Panc1 (cell line): ENCODE measurements around the gene RNASE7. TPM values are rescaled to one million over a fixed set of nuclear protein-coding genes. Genes with fewer than 3 reads are reported as not detected.

Source experiments
- ATAC-seq: fragments of 200-7000 bp; cut with Tn5 transposase; 2 replicates; pipeline ENCODE4 v1.9.1; 2020; ENCODE audit warnings: mild to moderate bottlenecking, moderate library complexity
- BruUV-seq: library from RNA; stranded (reverse); fragments of 400-500 nt; replicated peaks from 2 replicates; lab custom pipeline; 2021; lab: Mats Ljungman, UMichigan
- CTCF ChIA-PET: fragments of 300-600 bp; sonication (Branson Sonifier 250); formaldehyde crosslinking; loops from one replicate; lab custom pipeline; 2022; ENCODE audit warnings: antibody characterized with exemption; lab: Charles Lee
- POLR2A ChIA-PET: fragments of 300-600 bp; sonication (Branson Sonifier 250); formaldehyde crosslinking; loops from one replicate; lab custom pipeline; 2022; ENCODE audit warnings: antibody characterized with exemption; lab: Charles Lee
- DNase-seq: peaks from one replicate; pipeline ENCODE4 v3.0.0-alpha.2; 2010; ENCODE audit warnings: low read depth, low spot score
- H3K27ac ChIP-seq: 2 replicates; pipeline ENCODE4 v1.5.1; 2011; ENCODE audit warnings: mild to moderate bottlenecking, low read length, inconsistent platforms
- H3K27me3 ChIP-seq: fragments of 200-500 bp; sonication (Bioruptor generic); 2 replicates; pipeline ENCODE4 v1.6.0; 2014; ENCODE audit warnings: low read length, inconsistent platforms; ENCODE audit not compliant: control insufficient read depth, insufficient read depth
- H3K36me3 ChIP-seq: fragments of 200-500 bp; sonication (Bioruptor generic); 2 replicates; pipeline ENCODE4 v1.5.1; 2014; ENCODE audit warnings: inconsistent platforms, mild to moderate bottlenecking, low read length, moderate library complexity; ENCODE audit not compliant: control insufficient read depth, insufficient read depth
- H3K4me1 ChIP-seq: 2 replicates; pipeline ENCODE4 v1.5.1; 2011; ENCODE audit warnings: inconsistent platforms, mild to moderate bottlenecking, low read length, moderate library complexity; ENCODE audit not compliant: control insufficient read depth, insufficient read depth
- H3K4me3 ChIP-seq, 2 experiments: 2 replicates each; pipeline ENCODE4 v1.5.1; 2011 to 2012; ENCODE audit warnings: low read depth in 2 of 2, low read length in 2 of 2, mild to moderate bottlenecking in 2 of 2, inconsistent platforms in 1 of 2, moderate library complexity in 1 of 2
- H3K9me3 ChIP-seq: fragments of 200-500 bp; sonication (Bioruptor generic); 2 replicates; pipeline ENCODE4 v1.5.1; 2014; ENCODE audit warnings: low read depth, mild to moderate bottlenecking, inconsistent platforms, low read length, moderate library complexity; ENCODE audit not compliant: control insufficient read depth, insufficient read depth
- CTCF ChIP-seq: fragments of 450-650 bp; IDR thresholded peaks from 2 replicates; pipeline ENCODE4 v1.5.1; 2017; ENCODE audit warnings: mild to moderate bottlenecking
- POLR2AphosphoS5 ChIP-seq: IDR thresholded peaks from 2 replicates; pipeline ENCODE4 v1.6.1; 2012; ENCODE audit warnings: mild to moderate bottlenecking, low read depth, low read length, moderate library complexity
- REST ChIP-seq, 2 experiments: IDR thresholded peaks; 2 replicates each; pipeline ENCODE4 v1.6.1; 2011 to 2012; ENCODE audit warnings: low read depth in 2 of 2, control low read depth in 1 of 2, low read length in 1 of 2, mild to moderate bottlenecking in 1 of 2, moderate library complexity in 1 of 2; ENCODE audit not compliant: insufficient read depth in 1 of 2
- in situ Hi-C: cut with HindIII; loops from 2 replicates; pipeline ENCODE4 v1.10.0; 2016; ENCODE audit warnings: low sequenced_read_pairs, low pct_unique_long_range_greater_than_20kb
- intact Hi-C: fragments of 100-400 bp; cut with micrococcal nuclease; formaldehyde crosslinking; loops from one replicate; pipeline ENCODE4 v1.10.0; 2022; ENCODE audit not compliant: unreplicated experiment
- total RNA-seq: library from RNA; stranded (reverse); gene quantifications from one replicate; pipeline ENCODE4 v1.2.1, GENCODE V29; 2021; ENCODE audit not compliant: unreplicated experiment

RNASE7 gene
- total RNA-seq, 1 experiment from 2014 or later = not detected

- TF ChIP-seq CTCF (no peak), REST (IDR thresholded peaks at IDR 0.05; ENCODE audit: insufficient read depth in 1 of 2, low read depth in 2 of 2, low read length in 1 of 2) (no peak)
- Histone ChIP-seq H3K4me3 (no peak overlapping the region), H3K36me3 (no peaks in the 10 kb centered on the region), H3K27me3 (peaks cover 2% of the 10 kb centered on the region), H3K4me1 (no peaks in the 10 kb centered on the region), H3K27ac (no peak overlapping the region), H3K9me3 (no peaks in the 10 kb centered on the region)
- ChIA-PET CTCF (no interaction called here), POLR2A (no interaction called here)
- ATAC-seq (no peak), DNase-seq (no peak)
- intact Hi-C loops = no loop called here
- in situ Hi-C loops = no loop called here
- BruUV-seq = no TSS peak
Measured at GRCh38 chr14:21060614-21061346, 18.6 kb downstream of the RNASE7 start.

GRCh38 chr14:21061347-21061668, 19.1 kb downstream of the RNASE7 start:
- ChIA-PET CTCF (no interaction called here), POLR2A (no interaction called here)
- intact Hi-C loops (no loop called here), in situ Hi-C loops (no loop called here)
- Histone ChIP-seq H3K36me3 (no peaks in the 10 kb centered on the region), H3K4me3 (no peak overlapping the region), H3K9me3 (no peaks in the 10 kb centered on the region), H3K27me3 (peaks cover 2% of the 10 kb centered on the region), H3K4me1 (no peaks in the 10 kb centered on the region), H3K27ac (no peak overlapping the region)
- TF ChIP-seq REST (IDR thresholded peaks at IDR 0.05; ENCODE audit: insufficient read depth in 1 of 2, low read depth in 2 of 2, low read length in 1 of 2) = no peak
- no peak for TF ChIP-seq POLR2AphosphoS5
- ATAC-seq (no peak), DNase-seq (no peak)
- no TSS peak for BruUV-seq
